CD4-positive, CD25-positive, alpha-beta regulatory T cell (primary cell): ENCODE data around the gene GOLGA6A. TPM values are rescaled to one million over a fixed set of nuclear protein-coding genes. Genes with fewer than 3 reads are reported as not detected.
A peak's percentile ranks its signal among the peaks of the same experiment; 100 is the strongest.
"Not testable (repeated sequence)": the region's sequence is repeated elsewhere in the genome, so short reads cannot be mapped to it uniquely, and the experiment has no call there.

Experiments
- ATAC-seq, 2 donors: fragments of 150-1000 bp; cut with Tn5 transposase; one replicate each; pipeline ENCODE4 v1.10.0; 2021; ENCODE audit warnings: low read depth in 2 of 2, moderate number of reproducible peaks in 2 of 2, moderate library complexity in 1 of 2
- DNase-seq, 3 donors: peaks; one replicate each; pipeline versions ENCODE4 v3.0.0 to v3.0.0-alpha.2; 2012 to 2022; ENCODE audit warnings: mixed read lengths in 1 of 3
- H3K27ac ChIP-seq: one replicate; pipeline ENCODE4 v1.7.0; 2013; ENCODE audit warnings: mild to moderate bottlenecking, low read length; ENCODE audit not compliant: insufficient read depth, poor library complexity, severe bottlenecking
- H3K27me3 ChIP-seq: one replicate; pipeline ENCODE4 v1.7.0; 2013; ENCODE audit warnings: low read length; ENCODE audit not compliant: control insufficient read depth, insufficient read depth
- H3K36me3 ChIP-seq: one replicate; pipeline ENCODE4 v1.7.0; 2013; ENCODE audit warnings: mild to moderate bottlenecking, low read length, moderate library complexity; ENCODE audit not compliant: control insufficient read depth, insufficient read depth
- H3K4me1 ChIP-seq: 2 replicates; pipeline ENCODE4 v1.7.0; 2013; ENCODE audit warnings: mild to moderate bottlenecking, low read length; ENCODE audit not compliant: insufficient read depth, control insufficient read depth, poor library complexity, severe bottlenecking
- H3K4me3 ChIP-seq: one replicate; pipeline ENCODE4 v1.7.0; 2013; ENCODE audit warnings: low read depth, mild to moderate bottlenecking, low read length, moderate library complexity
- H3K9me3 ChIP-seq, 2 experiments: 1 replicate in 1 of 2; 2 replicates in 1 of 2; pipeline ENCODE4 v1.7.0; 2013; ENCODE audit warnings: low read length in 2 of 2, mild to moderate bottlenecking in 1 of 2, moderate library complexity in 1 of 2; ENCODE audit not compliant: control insufficient read depth in 2 of 2
- H3K27ac Mint-ChIP-seq, 3 donors: one replicate each; pipeline ENCODE4 v1.8.0; 2020 to 2022; ENCODE audit warnings: mild to moderate bottlenecking in 3 of 3, mixed read lengths in 3 of 3, moderate library complexity in 2 of 3
- H3K27me3 Mint-ChIP-seq: one replicate; pipeline ENCODE4 v1.8.0; 2022; ENCODE audit warnings: mild to moderate bottlenecking, mixed read lengths
- H3K36me3 Mint-ChIP-seq: one replicate; pipeline ENCODE4 v1.8.0; 2020; ENCODE audit warnings: mixed read lengths
- H3K4me1 Mint-ChIP-seq, 4 donors: one replicate each; pipeline ENCODE4 v1.8.0; 2020 to 2022; ENCODE audit warnings: mixed read lengths in 4 of 4, mild to moderate bottlenecking in 1 of 4
- H3K4me3 Mint-ChIP-seq, 4 donors: one replicate each; pipeline ENCODE4 v1.8.0; 2020 to 2022; ENCODE audit warnings: mild to moderate bottlenecking in 4 of 4, mixed read lengths in 4 of 4, moderate library complexity in 3 of 4
- H3K9me3 Mint-ChIP-seq, 7 donors: one replicate each; pipeline ENCODE4 v1.8.0; 2020 to 2022; ENCODE audit warnings: mixed read lengths in 7 of 7, mild to moderate bottlenecking in 3 of 7, moderate library complexity in 2 of 7
- polyA plus RNA-seq, 4 donors: library from polyadenylated mRNA; unstranded; fragments of 300-500 nt; fragmentation: Illumina TruSeq; gene quantifications; one replicate each; pipeline ENCODE4 v1.2.3, GENCODE V29; 2021
- total RNA-seq: library from RNA; stranded (reverse); gene quantifications from one replicate; pipeline ENCODE4 v1.2.3, GENCODE V29; 2022

GOLGA6A gene, protein sequence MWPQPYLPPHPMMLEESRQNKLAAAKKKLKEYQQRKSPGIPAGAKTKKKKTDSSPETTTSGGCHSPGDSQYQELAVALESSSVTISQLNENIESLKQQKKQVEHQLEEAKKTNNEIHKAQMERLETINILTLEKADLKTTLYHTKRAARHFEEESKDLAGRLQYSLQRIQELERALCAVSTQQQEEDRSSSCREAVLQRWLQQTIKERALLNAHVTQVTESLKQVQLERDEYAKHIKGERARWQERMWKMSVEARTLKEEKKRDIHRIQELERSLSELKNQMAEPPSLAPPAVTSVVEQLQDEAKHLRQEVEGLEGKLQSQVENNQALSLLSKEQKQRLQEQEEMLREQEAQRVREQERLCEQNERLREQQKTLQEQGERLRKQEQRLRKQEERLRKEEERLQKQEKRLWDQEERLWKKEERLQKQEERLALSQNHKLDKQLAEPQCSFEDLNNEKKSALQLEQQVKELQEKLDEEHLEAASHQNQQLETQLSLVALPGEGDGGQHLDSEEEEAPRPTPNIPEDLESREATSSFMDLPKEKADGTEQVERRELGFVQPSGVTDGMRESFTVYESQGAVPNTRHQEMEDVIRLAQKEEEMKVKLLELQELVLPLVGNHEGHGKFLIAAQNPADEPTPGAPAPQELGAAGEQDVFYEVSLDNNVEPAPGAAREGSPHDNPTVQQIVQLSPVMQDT
- total RNA-seq (0.20 TPM), polyA plus RNA-seq (not detected)

- H3K27ac Mint-ChIP-seq, H3K36me3 Mint-ChIP-seq: not testable (repeated sequence)
These were observed at the start of gene GOLGA6A for GRCh38 chr15:74082450-74082849. TSS of gene GOLGA6A (minus strand) at chr15:74082550. CDS start at chr15:74082509, 41 bp downstream.

DNA sequence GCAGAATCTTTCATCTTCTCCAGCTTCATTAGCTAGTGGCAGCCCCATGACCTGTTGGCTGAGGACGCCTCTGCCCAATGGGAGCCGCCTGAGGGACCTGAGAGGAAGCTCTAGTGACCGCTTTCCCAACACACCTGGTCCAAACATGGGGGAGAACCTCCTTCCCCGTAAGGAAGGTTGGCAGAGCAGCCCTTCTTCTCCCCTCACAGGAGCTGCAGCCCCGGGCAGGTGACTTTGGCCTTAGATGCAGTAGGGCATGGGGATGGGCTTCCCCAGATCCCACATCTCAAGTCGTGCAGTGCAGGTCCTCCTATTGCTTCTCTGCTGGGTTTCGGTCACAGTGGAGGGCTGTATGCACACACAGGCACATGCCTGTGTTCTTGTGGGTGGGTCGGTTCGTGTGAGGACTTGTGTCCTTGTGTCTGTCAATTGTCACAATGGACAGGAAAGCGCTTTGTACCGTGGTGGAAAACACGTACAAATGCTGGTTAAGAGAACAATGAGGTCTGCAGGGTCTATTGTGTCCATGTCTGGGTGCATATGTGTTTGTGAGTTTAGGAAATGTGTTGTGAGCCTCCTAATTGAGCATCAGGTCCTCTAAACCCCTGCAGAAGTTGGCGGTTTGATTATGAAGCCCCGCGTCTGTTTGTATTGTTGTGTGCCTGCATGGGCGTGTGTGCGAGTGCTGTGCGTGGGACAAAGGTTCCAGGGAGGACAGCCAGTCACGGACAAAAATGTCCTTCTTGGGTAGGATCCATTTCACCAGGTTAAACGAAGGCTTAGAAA is 49.5 kb upstream of the GOLGA6A start:
- Histone ChIP-seq H3K27ac (no peak overlapping the region), H3K27me3 (peaks cover 18% of the 10 kb centered on the region), H3K4me1 (peaks cover 26% of the 10 kb centered on the region), H3K4me3 (no peak overlapping the region), H3K36me3 (no peaks in the 10 kb centered on the region), H3K9me3 (no peaks in the 10 kb centered on the region)
- peak overlapping the region in 1 of 3 donors; percentile 11 for H3K27ac Mint-ChIP-seq
- DNase-seq (no peak), ATAC-seq (no peak)
- peak overlapping the region in 1 of 4 donors; percentile 49 for H3K4me3 Mint-ChIP-seq
- H3K9me3 Mint-ChIP-seq: peaks cover 0 to 3% (median 0%) of the 10 kb centered on the region in 7 donors
- H3K27me3 Mint-ChIP-seq: peaks cover 86% of the 10 kb centered on the region
- no peaks in the 10 kb centered on the region for H3K36me3 Mint-ChIP-seq
- H3K4me1 Mint-ChIP-seq: peaks cover 0 to 51% (median 15%) of the 10 kb centered on the region in 4 donors

More at GRCh38 chr15:74082450-74082849, at the start of gene GOLGA6A:
- H3K4me3 ChIP-seq, H3K9me3 ChIP-seq, H3K36me3 ChIP-seq, H3K4me3 Mint-ChIP-seq, H3K9me3 Mint-ChIP-seq, H3K27ac ChIP-seq, H3K4me1 Mint-ChIP-seq, DNase-seq, H3K4me1 ChIP-seq, ATAC-seq, H3K27me3 ChIP-seq, H3K27me3 Mint-ChIP-seq: not testable (repeated sequence)

DNA sequence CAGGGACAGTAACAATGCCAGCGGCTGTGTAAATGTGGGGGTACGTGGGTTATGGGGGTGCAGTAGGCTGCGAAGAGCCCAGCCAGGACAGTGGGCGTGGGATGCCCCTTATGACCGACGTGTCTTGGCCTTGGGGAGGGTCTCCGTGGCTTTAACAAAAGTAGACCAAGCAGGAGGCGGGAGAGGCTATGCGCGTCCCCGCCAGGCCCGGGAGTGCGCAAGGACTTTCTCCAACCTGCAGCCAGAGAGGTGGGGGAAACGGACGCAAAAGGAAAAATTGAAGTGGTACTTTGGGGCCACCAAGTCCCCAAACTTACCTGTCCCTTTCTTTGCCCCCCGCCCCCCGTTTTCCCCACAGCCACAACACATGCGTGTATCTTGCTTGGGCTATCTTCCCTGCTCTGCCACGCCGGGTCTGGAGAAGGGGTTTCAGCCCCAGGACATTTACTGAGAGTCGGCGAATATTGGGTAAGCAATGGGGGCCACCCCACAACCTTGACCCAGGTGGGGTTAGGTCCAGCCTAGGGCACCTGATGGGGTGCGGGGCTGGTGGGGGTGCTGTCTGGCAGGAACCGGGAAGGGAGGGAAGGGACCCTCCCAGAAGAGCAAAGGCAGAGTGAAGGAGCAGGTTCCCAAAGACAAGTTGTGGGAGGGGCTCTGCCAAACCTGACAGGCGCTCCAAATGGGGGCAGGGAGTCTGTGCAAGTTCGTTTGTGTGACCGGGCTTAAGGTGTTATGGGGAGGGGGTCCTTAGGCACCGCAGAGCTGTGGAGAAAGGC is 48.7 kb upstream of the GOLGA6A start:
- H3K4me1 ChIP-seq: peaks cover 21% of the 10 kb centered on the region
- Mint-ChIP-seq H3K9me3 (peaks cover 0 to 3% (median 0%) of the 10 kb centered on the region in 7 donors), H3K27me3 (peaks cover 85% of the 10 kb centered on the region), H3K4me1 (peaks cover 0 to 46% (median 14%) of the 10 kb centered on the region in 4 donors), H3K36me3 (no peaks in the 10 kb centered on the region), H3K4me3 (no peak overlapping the region), H3K27ac (peak overlapping the region in 1 of 3 donors; percentile 92)
- no peaks in the 10 kb centered on the region for H3K9me3 ChIP-seq
- H3K27me3 ChIP-seq: peaks cover 16% of the 10 kb centered on the region
- no peak for ATAC-seq
- DNase-seq: no peak
- H3K27ac ChIP-seq: no peak overlapping the region
- no peaks in the 10 kb centered on the region for H3K36me3 ChIP-seq
- no peak overlapping the region for H3K4me3 ChIP-seq

DNA sequence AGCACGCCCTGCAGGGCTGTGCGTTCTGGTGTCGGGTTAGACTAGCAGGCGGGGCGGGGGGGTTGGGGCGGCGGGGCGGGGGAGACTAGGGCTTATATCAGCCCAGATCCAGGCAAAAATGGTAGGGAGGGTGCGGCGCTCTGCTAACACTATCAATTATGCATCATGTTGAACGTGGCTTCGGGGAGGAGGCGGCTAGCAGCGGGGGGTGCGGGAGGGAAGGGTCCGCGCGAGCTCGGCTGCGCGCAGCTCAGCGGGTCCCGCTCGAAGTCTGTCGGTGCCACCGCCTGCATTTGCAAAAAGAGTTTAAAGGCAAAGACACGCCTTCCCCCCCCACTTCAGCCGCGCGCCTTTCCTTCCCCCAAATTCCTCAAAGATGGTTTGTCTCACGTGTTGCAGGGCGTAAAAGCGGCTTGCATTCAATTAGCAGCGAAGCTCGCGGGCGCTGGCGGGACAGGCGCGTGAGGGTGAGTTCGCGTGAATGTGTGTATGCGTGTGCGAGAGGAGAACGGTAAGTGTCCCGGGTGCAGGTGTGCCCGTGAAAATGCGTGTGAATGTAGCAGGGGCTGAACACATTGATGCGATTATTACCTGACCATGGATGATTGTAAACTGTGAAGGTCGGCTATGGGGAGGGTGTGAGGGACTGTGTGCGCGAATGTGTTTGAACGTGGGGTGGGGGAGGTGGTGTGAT is 48.0 kb upstream of the GOLGA6A start, which contains the start of gene ISLR2:
ISLR2 (plus strand) TSS at position 432 of the 694 bp plus-strand sequence. CDS start 2,169 bp downstream, outside the sequence.
- Histone ChIP-seq H3K9me3 (no peaks in the 10 kb centered on the region), H3K4me1 (peaks cover 14% of the 10 kb centered on the region), H3K27ac (no peak within 1 kb of the TSS), H3K36me3 (no peaks in the 10 kb centered on the region), H3K27me3 (peaks cover 16% of the 10 kb centered on the region), H3K4me3 (no peak within 1 kb of the TSS)
- peaks cover 85% of the 10 kb centered on the region for H3K27me3 Mint-ChIP-seq
- ATAC-seq: no peak
- H3K36me3 Mint-ChIP-seq: no peaks in the 10 kb centered on the region
- H3K4me3 Mint-ChIP-seq: peak within 1 kb of the TSS in 2 of 4 donors; percentile 43 to 69
- peaks cover 0 to 3% (median 0%) of the 10 kb centered on the region in 7 donors for H3K9me3 Mint-ChIP-seq
- DNase-seq: no peak
- peaks cover 0 to 41% (median 14%) of the 10 kb centered on the region in 4 donors for H3K4me1 Mint-ChIP-seq
- peak within 1 kb of the TSS in 1 of 3 donors; percentile 92 for H3K27ac Mint-ChIP-seq

GRCh38 chr15:74129586-74130154 is 47.3 kb upstream of the GOLGA6A start:
- peaks cover 0 to 36% (median 10%) of the 10 kb centered on the region in 4 donors for H3K4me1 Mint-ChIP-seq
- no peak overlapping the region for H3K27ac ChIP-seq
- H3K27me3 Mint-ChIP-seq: peaks cover 81% of the 10 kb centered on the region
- H3K9me3 Mint-ChIP-seq: peaks cover 0 to 3% (median 0%) of the 10 kb centered on the region in 7 donors
- peaks cover 11% of the 10 kb centered on the region for H3K4me1 ChIP-seq
- no peaks in the 10 kb centered on the region for H3K9me3 ChIP-seq
- peaks cover 15% of the 10 kb centered on the region for H3K27me3 ChIP-seq
- no peaks in the 10 kb centered on the region for H3K36me3 Mint-ChIP-seq
- peak overlapping the region in 2 of 4 donors; percentile 32 to 43 for H3K4me3 Mint-ChIP-seq
- H3K27ac Mint-ChIP-seq: no peak overlapping the region
- no peaks in the 10 kb centered on the region for H3K36me3 ChIP-seq
- no peak for ATAC-seq
- no peak overlapping the region for H3K4me3 ChIP-seq
- DNase-seq: no peak

DNA sequence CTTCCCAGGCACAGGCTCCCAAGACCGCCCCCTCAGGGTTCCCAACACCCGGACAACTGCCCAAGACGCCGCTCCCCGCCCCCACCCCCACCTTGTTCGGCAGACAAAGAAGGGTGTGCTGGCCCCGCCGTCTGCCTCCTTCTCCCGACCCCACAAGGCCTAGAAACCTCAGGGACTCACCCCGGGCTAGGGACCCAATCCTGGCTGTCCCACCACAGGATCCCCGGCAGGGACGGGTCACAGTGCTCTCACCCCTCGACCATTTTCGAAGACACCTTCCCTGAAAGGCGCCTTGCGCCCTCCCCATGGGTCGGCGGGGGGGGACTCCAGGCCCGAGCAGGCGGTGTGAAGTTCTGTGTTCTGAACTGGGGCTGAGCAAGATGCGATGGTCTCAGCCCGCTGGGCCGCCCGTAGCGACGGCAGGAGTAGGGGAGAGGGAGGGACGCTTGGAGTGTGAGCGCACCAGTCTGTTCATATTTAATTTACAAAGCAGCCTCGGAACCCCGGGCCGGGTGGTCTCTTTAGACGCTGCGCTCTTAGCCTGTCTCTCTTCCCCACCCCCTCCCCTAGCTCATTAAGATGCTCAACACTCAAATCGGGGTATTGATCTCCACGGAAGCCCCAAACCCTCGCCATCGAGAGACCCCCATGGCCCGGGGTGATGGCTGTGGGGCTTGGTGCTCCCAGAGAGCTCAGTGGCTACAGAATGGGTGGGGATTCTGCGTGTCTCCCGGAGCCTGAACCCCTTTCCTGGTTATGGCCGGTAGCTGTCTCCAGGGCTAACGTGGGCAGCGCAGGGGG is 46.6 kb upstream of the GOLGA6A start:
- no peaks in the 10 kb centered on the region for H3K36me3 Mint-ChIP-seq
- H3K9me3 ChIP-seq: no peaks in the 10 kb centered on the region
- ATAC-seq: no peak
- peaks cover 9% of the 10 kb centered on the region for H3K4me1 ChIP-seq
- peaks cover 0 to 3% (median 0%) of the 10 kb centered on the region in 7 donors for H3K9me3 Mint-ChIP-seq
- peak overlapping the region in 2 of 4 donors; percentile 54 to 60 for H3K4me3 Mint-ChIP-seq
- H3K27me3 ChIP-seq: peaks cover 15% of the 10 kb centered on the region
- peak overlapping the region in 1 of 3 donors; percentile 69 for H3K27ac Mint-ChIP-seq
- no peak for DNase-seq
- H3K36me3 ChIP-seq: no peaks in the 10 kb centered on the region
- peaks cover 82% of the 10 kb centered on the region for H3K27me3 Mint-ChIP-seq
- peaks cover 0 to 32% (median 8%) of the 10 kb centered on the region in 4 donors for H3K4me1 Mint-ChIP-seq
- no peak overlapping the region for H3K4me3 ChIP-seq
- H3K27ac ChIP-seq: no peak overlapping the region
